Limb (tissue), 2 donors: Measurements from ENCODE around the gene TMEM132D.

Source experiments
- DNase-seq, 2 donors: peaks; one replicate each; pipeline ENCODE4 v3.0.0-alpha.2; 2016; ENCODE audit errors: extremely low spot score in 2 of 2

TMEM132D gene

GRCh38 chr12:129269756-129270495 lies 633.9 kb downstream of the TMEM132D start:
- no peak for DNase-seq

DNA sequence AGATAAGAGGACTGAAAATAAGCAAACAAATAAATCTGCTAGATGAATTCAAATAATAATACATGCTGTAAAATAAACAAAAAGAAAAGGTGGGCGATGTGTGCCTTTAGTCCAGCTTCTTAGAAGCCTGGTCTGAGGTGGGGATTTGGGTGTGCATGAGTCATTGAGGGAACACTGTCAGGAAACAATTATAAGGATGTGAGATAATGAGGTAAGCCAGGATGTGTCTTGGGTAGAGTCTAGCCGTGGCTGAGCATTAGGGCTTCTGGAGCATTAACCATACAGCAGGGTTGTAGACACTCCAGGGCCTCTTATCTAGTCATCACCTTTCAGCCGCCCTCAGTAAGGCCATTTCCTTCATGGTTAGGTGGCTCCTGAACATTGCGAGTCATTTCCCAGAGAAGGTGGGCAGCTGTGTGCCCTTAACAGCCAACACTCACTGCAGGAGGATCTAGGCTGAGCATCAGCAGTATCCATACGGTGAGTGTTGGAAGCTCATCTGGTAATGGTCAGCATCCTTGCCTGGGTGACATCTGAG lies 645.0 kb downstream of the TMEM132D start:
- no peak for DNase-seq

GRCh38 chr12:129257524-129257923 lies 646.3 kb downstream of the TMEM132D start:
- DNase-seq = no peak

DNA sequence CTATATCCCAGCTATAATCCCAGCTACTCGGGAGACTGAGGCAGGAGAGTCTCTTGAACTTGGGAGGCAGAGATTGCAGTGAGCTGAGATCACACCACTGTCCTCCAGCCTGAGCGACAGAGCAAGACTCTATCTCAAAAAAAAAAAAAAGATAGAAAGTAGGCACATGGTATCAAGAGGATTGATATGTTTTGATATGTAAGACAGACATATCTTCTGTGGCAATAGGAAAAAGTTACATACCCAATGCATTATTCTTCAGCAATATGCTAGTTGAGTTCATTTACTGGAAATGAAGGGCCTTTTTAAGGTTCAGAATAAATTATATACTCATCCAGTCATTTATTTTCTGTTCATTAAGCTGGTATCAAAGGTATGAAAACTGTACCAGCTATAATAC lies 657.2 kb downstream of the TMEM132D start:
- no peak for DNase-seq

- no peak for DNase-seq
Observed at GRCh38 chr12:129245769-129246168, 658.1 kb downstream of the TMEM132D start.

DNA sequence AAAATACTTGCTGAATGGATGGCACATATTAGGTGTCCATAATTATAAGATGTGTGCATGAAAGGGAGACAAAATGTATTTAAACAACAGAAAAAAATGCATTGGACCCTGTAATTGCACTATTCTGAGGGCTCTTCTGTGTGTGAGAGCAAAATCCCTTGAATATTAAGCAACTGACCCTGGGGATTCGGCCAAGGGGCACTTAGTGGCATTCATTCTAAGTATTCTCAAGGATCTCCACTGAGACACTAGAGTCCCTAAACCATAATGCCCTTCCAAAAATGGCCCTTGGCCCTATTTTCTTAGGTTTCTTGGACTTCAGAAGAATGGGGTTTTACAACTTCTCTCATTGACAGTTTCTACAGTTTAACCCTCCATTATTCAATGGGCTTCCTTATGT lies 662.0 kb downstream of the TMEM132D start:
- DNase-seq = no peak

- DNase-seq = no peak
Observed at GRCh38 chr12:129237881-129238280, 665.9 kb downstream of the TMEM132D start.

GRCh38 chr12:129234209-129234608 lies 669.6 kb downstream of the TMEM132D start:
- DNase-seq = no peak

GRCh38 chr12:129231491-129231890 lies 672.3 kb downstream of the TMEM132D start:
- DNase-seq = no peak

DNA sequence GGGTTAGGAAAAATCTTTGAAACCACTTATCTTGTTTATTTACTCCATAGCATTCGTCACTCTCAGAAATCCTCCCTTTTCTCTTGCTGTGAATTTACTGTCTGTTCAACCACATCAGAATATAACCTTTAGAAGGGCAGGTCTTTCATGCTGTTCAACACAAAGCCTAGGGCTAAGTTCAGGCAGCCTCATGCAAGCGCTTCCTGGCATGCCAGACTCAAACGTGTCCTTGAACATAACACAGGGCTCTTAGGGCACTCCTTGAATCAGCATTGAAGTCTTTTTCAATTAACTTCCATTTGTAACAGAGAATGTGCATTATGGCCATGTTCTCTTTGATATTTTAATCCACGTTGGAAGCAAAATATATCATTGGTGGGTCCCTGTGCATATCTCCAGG lies 672.8 kb downstream of the TMEM132D start:
- no peak for DNase-seq

- DNase-seq = no peak
Observed at GRCh38 chr12:129226851-129227250, 677.0 kb downstream of the TMEM132D start.

- no peak for DNase-seq
Observed at GRCh38 chr12:129226005-129226404, 677.8 kb downstream of the TMEM132D start.

DNA sequence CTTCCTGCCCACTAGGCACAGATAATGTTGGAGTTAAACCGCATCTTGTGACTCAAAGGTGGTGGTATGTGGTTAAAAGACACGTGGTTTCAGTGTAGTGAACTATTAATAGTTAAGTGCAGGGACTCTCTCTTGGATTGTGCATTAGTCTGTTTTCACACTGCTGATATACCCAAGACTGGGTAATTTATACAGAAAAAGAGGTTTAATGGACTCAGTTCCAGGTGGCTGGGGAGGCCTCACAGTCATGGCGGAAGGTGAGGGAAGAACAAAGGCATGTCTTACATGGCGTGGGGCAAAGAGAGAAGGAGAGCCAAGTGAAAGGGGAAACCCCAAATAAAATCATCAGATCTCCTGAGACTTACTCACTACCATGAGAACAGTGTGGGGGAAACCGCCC lies 688.3 kb downstream of the TMEM132D start:
- DNase-seq = no peak

GRCh38 chr12:129213551-129213950 lies 690.3 kb downstream of the TMEM132D start:
- no peak for DNase-seq

GRCh38 chr12:129211862-129212630 lies 691.8 kb downstream of the TMEM132D start:
- no peak for DNase-seq

GRCh38 chr12:129208566-129208965 lies 695.3 kb downstream of the TMEM132D start:
- DNase-seq = no peak

GRCh38 chr12:129207084-129207483 lies 696.7 kb downstream of the TMEM132D start:
- no peak for DNase-seq

GRCh38 chr12:129203456-129203855 lies 700.4 kb downstream of the TMEM132D start:
- DNase-seq = no peak

DNA sequence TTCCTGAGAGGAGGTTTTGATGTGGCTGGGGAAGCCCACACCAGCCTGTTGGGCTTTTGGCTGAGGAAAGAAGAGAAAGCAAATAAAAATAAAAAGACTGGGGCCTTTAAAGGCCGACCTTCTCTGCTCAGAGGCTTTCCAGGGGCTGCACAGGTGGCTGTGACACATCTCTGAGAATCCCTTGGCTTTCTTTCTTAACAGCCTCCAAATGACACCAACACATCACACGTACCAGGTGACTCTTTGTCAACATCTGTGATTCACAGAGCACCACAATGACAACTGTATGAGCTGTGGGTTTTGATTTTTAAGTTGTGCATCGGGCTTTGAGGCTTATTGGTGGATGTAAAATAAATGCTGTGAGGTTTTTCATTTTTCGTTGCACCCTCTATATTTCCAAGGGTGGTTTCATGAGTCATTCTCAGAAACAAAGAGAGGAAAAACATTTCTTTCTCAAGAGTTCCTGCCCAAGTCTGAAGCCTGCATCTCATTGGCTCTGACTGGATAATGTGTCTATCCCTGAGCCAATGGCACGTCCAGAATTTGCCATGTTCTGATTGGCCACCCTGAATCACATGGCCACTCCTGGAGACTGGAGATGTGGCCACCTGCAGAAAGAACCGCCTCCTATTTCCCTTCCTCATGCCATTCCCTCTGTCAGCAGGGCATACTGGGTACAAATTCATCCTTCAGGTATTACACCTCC lies 701.6 kb downstream of the TMEM132D start:
- no peak for DNase-seq

DNA sequence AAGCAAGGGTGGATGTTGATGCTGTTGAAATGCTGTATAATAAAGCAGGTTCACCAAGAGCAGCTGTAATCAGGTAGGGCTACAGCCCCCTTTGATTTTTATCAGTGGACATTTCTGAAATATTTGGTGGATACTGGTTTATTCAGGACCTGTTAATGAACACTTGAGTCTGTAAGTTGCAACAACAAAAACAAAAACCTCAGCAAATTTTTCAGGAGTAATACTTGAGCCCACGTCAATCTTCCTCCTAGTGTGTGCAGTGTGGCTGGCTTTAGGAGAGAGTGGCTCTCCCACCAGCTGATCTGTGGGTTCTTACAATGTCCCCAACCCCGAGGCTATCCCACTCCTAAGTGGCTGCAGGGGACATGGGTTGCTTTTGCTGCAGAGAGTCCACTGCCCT lies 702.8 kb downstream of the TMEM132D start:
- DNase-seq = no peak

DNA sequence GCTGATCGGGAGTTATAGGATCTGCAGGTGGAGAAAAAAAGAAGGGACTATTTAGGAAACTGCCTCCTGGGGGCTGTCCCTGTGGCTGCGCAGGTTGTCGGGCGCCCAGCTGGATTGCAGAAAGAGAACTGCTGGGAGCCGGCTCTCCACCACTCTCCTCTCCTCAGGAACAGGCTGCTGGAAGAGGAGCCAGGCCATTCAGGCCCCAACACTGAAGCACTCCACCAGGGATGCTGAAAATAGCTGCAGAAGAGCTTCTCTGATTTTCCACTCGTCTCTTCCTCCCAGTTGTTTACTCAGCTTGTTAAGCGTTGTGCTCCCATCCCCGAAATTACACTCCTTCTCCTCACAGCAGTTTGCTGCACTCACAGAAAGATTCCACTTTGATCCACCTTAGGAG lies 703.2 kb downstream of the TMEM132D start:
- no peak for DNase-seq

GRCh38 chr12:129196927-129197326 lies 706.9 kb downstream of the TMEM132D start:
- no peak for DNase-seq
